GM12801 (cell line): ENCODE measurements around the gene TOM1L2.

Source experiments
- TF ChIP-seq, protein P1 (sequence below): IDR thresholded peaks from one replicate; pipeline ENCODE4 v1.5.1; 2011; ENCODE audit warnings: control low read depth; ENCODE audit not compliant: insufficient read length; ENCODE audit errors: extremely low read depth

The TOM1L2 gene

GRCh38 chr17:17826942-17827785, 145.0 kb downstream of the TOM1L2 start:
- TF ChIP-seq, protein P1, sequence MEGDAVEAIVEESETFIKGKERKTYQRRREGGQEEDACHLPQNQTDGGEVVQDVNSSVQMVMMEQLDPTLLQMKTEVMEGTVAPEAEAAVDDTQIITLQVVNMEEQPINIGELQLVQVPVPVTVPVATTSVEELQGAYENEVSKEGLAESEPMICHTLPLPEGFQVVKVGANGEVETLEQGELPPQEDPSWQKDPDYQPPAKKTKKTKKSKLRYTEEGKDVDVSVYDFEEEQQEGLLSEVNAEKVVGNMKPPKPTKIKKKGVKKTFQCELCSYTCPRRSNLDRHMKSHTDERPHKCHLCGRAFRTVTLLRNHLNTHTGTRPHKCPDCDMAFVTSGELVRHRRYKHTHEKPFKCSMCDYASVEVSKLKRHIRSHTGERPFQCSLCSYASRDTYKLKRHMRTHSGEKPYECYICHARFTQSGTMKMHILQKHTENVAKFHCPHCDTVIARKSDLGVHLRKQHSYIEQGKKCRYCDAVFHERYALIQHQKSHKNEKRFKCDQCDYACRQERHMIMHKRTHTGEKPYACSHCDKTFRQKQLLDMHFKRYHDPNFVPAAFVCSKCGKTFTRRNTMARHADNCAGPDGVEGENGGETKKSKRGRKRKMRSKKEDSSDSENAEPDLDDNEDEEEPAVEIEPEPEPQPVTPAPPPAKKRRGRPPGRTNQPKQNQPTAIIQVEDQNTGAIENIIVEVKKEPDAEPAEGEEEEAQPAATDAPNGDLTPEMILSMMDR: no peak

DNA sequence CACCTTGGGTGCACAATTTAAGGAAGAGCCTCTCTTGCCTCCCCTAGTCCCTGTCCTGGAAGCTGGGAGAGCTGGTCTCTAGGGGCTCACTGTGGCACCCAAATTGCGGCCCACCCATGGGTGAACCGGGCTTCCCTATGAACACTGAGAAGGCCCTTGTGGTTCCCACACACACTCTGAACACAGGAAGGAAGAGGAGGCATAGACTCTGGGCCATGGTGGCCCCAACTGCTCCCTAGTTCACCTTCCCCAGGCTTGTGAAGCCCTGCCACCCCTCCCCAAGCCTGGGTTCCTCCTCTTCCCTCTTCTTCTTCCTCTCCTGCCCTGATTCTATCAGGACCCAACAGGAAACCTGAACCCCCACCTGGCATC, 145.9 kb downstream of the TOM1L2 start:
- TF ChIP-seq, protein P1: no peak

GRCh38 chr17:17824783-17825614, 147.2 kb downstream of the TOM1L2 start:
- TF ChIP-seq, protein P1: no peak

DNA sequence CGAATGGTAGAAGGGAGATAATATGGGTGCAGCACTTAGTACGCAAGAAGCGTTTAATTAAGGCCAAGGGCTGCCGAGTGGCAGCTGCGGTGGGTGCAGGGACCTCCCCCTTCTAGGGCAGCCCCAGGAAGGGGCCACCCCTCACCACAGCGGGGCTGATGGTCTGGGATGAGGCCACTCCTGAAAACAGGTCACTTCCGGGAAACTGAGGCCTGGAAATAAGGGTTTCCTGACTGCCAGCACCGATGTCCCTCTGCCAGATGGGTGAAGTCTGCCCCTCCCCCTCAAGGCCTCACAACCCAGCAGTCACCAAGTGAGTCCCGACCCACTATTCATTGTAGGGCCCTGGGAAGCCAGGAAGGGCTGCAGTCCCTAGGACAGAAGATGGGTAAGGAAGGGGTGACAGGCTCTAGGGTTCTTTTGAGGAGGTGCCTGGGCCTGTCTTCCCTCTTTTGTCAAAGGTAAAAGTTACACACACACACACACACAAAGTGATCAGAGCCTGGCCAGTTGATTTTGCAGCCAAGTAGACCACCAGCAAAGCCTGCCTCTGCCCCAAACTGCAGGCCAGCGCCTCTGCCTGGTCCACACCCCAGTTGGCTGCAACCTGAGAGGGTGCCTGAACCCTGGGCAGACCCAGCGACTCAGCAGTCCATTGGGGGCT, 147.9 kb downstream of the TOM1L2 start:
- TF ChIP-seq, protein P1: no peak

- TF ChIP-seq, protein P1: no peak
Measured at GRCh38 chr17:17823433-17824118, 148.6 kb downstream of the TOM1L2 start.

DNA sequence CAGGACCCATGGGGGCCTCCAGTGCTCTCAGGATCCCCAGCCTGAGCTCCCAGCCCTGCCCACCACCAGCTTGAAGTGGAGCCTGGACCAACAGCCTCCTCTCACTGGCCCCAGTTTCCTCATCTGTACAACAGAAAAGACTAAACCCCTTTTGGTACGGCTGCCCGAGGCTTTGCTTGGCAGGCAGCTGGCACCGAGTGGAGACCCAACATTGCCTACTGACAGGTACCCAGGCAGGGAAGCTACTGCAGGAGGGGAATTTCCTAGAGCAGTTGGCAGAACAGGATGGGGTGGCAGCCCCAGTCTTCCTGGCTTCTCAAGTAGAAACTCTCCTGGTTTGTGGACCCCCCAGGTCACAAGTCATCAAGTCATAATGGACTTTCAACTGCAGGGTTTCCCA, 149.6 kb downstream of the TOM1L2 start:
- TF ChIP-seq, protein P1: no peak
